ENCODE results near the gene MUC5B.
"Not testable (repeated sequence)": the region's sequence is repeated elsewhere in the genome, so short reads cannot be mapped to it uniquely, and the experiment has no call there.

MUC5B gene, protein sequence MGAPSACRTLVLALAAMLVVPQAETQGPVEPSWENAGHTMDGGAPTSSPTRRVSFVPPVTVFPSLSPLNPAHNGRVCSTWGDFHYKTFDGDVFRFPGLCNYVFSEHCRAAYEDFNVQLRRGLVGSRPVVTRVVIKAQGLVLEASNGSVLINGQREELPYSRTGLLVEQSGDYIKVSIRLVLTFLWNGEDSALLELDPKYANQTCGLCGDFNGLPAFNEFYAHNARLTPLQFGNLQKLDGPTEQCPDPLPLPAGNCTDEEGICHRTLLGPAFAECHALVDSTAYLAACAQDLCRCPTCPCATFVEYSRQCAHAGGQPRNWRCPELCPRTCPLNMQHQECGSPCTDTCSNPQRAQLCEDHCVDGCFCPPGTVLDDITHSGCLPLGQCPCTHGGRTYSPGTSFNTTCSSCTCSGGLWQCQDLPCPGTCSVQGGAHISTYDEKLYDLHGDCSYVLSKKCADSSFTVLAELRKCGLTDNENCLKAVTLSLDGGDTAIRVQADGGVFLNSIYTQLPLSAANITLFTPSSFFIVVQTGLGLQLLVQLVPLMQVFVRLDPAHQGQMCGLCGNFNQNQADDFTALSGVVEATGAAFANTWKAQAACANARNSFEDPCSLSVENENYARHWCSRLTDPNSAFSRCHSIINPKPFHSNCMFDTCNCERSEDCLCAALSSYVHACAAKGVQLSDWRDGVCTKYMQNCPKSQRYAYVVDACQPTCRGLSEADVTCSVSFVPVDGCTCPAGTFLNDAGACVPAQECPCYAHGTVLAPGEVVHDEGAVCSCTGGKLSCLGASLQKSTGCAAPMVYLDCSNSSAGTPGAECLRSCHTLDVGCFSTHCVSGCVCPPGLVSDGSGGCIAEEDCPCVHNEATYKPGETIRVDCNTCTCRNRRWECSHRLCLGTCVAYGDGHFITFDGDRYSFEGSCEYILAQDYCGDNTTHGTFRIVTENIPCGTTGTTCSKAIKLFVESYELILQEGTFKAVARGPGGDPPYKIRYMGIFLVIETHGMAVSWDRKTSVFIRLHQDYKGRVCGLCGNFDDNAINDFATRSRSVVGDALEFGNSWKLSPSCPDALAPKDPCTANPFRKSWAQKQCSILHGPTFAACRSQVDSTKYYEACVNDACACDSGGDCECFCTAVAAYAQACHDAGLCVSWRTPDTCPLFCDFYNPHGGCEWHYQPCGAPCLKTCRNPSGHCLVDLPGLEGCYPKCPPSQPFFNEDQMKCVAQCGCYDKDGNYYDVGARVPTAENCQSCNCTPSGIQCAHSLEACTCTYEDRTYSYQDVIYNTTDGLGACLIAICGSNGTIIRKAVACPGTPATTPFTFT (N-terminal part only)

DNA sequence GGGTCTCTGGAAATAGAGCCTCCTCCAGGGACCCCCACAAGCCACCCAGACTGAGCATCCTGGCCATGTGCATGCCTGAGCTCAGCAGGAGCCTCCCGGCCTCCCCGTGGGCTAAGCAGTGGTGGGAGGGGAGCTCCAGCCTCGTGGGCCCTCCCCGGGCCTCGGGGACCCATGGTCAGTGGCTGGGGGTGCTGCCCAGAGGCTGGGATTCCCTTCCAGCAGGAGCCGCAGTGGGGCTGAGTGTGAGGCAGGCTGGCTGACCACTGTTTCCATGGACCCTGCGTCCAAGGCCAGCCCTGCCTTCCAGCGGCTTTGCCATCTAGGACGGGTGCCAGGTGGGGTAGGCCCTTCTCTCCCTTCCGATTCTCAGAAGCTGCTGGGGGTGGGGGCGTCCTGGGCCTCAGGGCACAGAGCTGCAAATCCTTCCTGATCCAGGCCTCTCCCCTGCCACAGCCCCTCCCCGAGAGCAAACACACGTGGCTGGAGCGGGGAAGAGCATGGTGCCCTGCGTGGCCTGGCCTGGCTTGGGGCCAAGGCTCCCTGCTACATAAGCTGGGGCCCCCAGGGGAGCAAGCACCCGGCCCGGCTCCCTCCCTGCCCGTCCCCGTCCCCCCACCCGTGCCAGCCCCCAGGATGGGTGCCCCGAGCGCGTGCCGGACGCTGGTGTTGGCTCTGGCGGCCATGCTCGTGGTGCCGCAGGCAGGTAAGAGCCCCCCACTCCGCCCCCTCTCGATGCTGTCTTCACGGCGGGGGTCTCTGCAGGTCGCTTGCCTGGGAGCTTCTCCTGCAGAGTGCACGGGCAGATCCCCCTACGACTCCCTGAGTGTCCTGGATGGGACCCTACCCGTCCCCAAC lies at the start of gene MUC5B:
TSS of gene MUC5B (plus strand) at position 576 of the 855 bp plus-strand sequence. CDS start at position 634, 58 bp downstream.
- no peak for DNase-seq (ENCODE audit: low read depth in 1 of 2, low spot score in 1 of 2)

- DNase-seq (ENCODE audit: low read depth in 1 of 2, low spot score in 1 of 2), result not testable (repeated sequence)
Observed at GRCh38 chr11:1173396-1173795, 49.5 kb upstream of the MUC5B start.

DNA sequence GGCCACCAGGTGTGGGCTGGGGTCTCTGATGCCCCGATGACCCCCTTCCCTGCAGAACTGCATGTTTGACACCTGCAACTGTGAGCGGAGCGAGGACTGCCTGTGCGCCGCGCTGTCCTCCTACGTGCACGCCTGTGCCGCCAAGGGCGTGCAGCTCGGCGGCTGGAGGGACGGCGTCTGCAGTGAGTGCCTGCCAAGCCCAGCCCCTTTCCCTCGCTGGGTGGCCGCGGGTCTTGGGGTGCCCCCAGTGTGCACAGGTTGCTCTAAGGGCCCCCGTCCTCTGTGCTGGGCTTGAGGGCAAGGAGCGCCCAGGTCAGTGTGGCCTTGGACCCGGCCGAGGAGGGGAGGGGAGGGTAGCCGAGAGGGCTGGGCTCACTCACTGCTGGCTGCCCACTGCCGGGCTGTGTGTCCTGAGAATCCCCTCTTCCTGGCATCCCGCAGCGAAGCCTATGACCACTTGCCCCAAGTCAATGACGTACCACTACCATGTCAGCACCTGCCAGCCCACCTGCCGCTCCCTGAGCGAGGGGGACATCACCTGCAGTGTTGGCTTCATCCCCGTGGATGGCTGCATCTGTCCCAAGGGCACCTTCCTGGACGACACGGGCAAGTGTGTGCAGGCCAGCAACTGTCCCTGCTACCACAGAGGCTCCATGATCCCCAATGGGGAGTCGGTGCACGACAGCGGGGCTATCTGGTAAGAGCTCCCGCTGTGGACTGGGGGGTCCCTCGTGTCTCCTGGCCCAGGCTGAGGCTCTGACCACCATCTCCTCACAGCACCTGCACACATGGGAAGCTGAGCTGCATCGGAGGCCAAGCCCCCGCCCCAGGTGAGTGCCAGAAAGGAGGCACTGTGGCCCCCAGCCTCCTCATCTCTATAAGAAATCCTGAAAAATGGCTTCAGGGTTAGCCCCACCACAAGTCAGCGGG lies 48.2 kb upstream of the MUC5B start:
- DNase-seq (ENCODE audit: low read depth in 1 of 2, low spot score in 1 of 2), result no peak

- no peak for DNase-seq (ENCODE audit: low read depth in 1 of 2, low spot score in 1 of 2)
Observed at GRCh38 chr11:1175461-1176223, 47.2 kb upstream of the MUC5B start.

DNA sequence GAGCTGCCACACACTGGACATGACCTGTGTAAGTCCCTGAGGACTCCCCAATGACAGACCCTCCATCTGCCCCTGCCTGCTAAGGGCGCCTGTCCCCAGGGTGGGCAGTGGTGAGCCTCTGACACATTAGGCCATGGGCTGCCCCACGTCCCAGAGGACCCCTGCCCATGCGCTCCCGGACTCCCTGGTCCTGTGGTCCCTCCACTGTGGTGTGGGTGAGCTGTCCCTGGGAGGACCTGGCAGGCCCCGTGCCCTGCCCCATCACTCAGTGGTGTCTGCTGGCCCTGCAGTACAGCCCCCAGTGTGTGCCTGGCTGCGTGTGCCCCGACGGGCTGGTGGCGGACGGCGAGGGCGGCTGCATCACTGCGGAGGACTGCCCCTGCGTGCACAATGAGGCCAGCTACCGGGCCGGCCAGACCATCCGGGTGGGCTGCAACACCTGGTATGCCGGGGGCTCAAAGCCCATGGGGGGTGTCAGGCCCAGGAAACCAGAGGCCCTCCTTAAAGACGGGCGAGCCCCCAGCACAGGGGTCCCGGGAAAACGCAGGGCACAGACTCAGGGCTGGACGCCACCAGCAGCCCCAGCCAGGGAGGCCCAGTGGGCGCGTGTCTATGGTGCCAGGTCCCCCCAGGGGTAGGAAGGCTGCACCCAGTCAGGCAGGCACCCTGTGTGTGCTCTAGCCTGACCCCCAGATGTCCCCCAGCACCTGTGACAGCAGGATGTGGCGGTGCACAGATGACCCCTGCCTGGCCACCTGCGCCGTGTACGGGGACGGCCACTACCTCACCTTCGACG lies 46.4 kb upstream of the MUC5B start:
- DNase-seq (ENCODE audit: low read depth in 1 of 2, low spot score in 1 of 2), result no peak

GRCh38 chr11:1177020-1177770 lies 45.7 kb upstream of the MUC5B start:
- DNase-seq (ENCODE audit: low read depth in 1 of 2, low spot score in 1 of 2), result no peak

DNA sequence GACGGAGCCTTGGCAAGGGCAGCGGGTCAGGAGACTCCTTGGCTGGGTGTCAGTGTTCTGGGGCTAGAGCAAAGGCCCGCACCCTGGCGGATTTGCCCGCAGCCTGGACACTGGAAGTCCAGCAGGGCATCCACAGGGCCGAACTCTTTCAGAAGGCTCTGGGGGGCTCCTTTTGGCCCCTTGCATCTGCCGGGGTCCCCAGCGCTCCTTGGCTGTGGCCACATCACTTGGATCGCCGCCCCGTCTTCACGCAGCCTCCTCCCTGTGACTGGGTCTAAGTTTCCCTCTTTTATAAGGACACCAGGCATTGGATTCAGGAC lies 45.1 kb upstream of the MUC5B start:
- DNase-seq (ENCODE audit: low read depth in 1 of 2, low spot score in 1 of 2), result no peak

GRCh38 chr11:1178201-1178885 lies 44.5 kb upstream of the MUC5B start:
- no peak for DNase-seq (ENCODE audit: low read depth in 1 of 2, low spot score in 1 of 2)

- no peak for DNase-seq (ENCODE audit: low read depth in 1 of 2, low spot score in 1 of 2)
Observed at GRCh38 chr11:1178906-1179305, 44.0 kb upstream of the MUC5B start.

DNA sequence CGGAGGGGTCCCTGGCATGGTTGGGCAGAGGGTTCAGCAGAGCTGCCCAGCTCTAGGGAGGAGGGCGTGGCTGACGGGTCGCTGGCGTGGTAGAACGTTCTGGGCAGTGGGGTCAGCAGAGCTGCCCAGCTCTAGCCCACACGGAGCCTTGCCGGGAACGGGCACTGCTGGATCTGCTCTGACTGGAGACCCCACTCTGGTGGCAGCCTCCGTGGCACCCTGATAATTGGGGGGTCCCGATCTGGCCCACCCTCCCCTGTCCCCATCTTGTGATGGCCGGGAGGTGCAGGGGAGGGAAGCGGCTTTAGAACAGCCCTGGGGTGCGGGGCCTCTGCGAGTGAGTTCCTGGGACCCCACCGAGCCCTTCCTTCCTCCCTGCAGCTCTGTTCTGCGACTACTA lies 43.2 kb upstream of the MUC5B start:
- no peak for DNase-seq (ENCODE audit: low read depth in 1 of 2, low spot score in 1 of 2)

GRCh38 chr11:1180171-1180570 lies 42.7 kb upstream of the MUC5B start:
- no peak for DNase-seq (ENCODE audit: low read depth in 1 of 2, low spot score in 1 of 2)

- DNase-seq (ENCODE audit: low read depth in 1 of 2, low spot score in 1 of 2), result no peak
Observed at GRCh38 chr11:1180947-1181391, 41.9 kb upstream of the MUC5B start.

DNA sequence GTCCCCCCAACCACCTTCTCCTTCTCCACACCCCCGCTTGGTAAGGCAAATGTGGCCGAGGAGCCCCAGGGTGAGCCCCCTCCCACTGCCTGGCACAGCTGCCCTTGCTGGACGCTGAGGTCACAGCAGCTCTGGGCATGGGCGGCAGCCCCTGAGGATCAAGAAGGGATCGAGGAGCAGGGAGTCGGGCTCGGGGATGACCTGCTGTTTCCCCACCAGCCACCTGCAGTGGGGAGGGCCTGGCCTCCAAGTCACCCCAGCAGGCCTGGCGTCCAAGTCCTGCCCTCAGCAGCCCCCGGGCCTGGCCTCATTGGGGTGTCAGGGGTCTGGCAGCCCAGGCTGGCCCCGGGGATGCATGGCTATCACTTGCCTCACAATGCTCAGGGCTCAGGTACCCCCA lies 41.4 kb upstream of the MUC5B start:
- DNase-seq (ENCODE audit: low read depth in 1 of 2, low spot score in 1 of 2), result no peak

DNA sequence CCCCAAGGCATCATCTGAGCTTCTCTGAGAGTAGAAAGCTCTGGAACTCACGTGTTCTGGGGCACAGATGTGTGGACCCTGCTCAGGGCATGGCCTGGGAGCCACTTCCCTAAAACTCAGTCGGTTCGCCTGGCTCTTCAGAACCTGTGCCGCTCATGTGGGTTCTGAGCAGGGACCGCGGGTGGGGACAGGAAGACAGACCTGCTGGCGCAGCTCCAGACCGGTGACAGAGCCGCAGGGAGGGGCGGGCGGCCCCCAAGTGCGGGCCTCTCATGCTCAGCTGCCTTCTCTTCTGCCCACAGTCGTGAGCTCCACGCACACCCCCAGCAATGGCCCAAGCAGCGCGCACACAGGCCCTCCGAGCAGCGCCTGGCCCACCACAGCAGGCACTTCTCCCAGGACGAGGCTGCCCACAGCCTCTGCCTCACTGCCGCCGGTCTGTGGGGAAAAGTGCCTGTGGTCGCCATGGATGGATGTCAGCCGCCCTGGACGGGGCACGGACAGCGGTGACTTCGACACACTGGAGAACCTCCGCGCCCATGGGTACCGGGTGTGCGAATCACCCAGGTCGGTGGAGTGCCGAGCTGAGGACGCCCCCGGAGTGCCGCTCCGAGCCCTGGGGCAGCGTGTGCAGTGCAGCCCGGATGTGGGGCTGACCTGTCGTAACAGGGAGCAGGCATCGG lies 40.9 kb upstream of the MUC5B start:
- DNase-seq (ENCODE audit: low read depth in 1 of 2, low spot score in 1 of 2), result no peak

DNA sequence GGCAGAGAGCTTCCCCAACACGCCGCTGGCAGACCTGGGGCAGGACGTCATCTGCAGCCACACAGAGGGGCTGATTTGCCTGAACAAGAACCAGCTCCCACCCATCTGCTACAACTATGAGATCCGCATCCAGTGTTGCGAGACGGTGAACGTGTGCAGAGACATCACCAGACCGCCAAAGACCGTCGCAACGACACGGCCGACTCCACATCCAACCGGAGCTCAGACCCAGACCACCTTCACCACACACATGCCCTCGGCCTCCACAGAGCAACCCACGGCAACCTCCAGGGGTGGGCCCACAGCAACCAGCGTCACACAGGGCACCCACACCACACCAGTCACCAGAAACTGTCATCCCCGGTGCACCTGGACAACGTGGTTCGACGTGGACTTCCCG lies 38.7 kb upstream of the MUC5B start:
- not testable (repeated sequence) for DNase-seq (ENCODE audit: low read depth in 1 of 2, low spot score in 1 of 2)

Measured in activated CD4-positive, alpha-beta T cell treated with anti-CD3 and anti-CD28 coated beads, Interleukin-2, amount 50 U/mL, for 24 hours (primary cell).